Activated naive CD4-positive, alpha-beta T cell treated with anti-CD3 and anti-CD28 coated beads, Interleukin-2, amount 50 U/mL, for 24 hours (primary cell): ENCODE measurements around the gene CRYZL1.

ENCODE experiments used
- H3K27ac Mint-ChIP-seq: one replicate; pipeline ENCODE4 v1.8.0; 2021; ENCODE audit warnings: mild to moderate bottlenecking, mixed read lengths
- H3K27me3 Mint-ChIP-seq: one replicate; pipeline ENCODE4 v1.8.0; 2021; ENCODE audit warnings: mixed read lengths
- H3K36me3 Mint-ChIP-seq: one replicate; pipeline ENCODE4 v1.8.0; 2021; ENCODE audit warnings: mixed read lengths
- H3K4me1 Mint-ChIP-seq: one replicate; pipeline ENCODE4 v1.8.0; 2021; ENCODE audit warnings: mixed read lengths
- H3K4me3 Mint-ChIP-seq: one replicate; pipeline ENCODE4 v1.8.0; 2021; ENCODE audit warnings: mild to moderate bottlenecking, mixed read lengths
- H3K9me3 Mint-ChIP-seq: one replicate; pipeline ENCODE4 v1.8.0; 2021; ENCODE audit warnings: mixed read lengths

Gene CRYZL1

DNA sequence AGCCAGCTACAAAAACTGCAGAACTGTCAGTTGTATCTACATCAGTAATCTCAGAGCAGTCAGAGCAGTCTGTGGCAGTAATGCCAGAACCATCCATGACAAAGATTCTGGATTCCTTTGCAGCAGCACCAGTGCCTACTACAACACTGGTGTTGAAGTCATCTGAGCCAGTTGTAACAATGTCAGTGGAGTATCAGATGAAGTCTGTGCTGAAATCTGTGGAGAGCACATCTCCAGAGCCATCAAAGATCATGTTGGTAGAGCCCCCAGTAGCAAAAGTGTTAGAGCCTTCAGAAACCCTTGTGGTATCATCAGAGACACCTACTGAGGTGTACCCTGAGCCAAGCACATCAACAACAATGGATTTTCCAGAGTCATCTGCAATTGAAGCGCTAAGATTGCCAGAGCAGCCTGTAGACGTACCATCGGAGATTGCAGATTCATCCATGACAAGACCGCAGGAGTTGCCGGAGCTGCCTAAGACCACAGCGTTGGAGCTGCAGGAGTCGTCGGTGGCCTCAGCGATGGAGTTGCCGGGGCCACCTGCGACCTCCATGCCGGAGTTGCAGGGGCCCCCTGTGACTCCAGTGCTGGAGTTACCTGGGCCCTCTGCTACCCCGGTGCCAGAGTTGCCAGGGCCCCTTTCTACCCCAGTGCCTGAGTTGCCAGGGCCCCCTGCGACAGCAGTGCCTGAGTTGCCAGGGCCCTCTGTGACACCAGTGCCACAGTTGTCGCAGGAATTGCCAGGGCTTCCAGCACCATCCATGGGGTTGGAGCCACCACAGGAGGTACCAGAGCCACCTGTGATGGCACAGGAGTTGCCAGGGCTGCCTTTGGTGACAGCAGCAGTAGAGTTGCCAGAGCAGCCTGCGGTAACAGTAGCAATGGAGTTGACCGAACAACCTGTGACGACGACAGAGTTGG, 91.4 kb downstream of the CRYZL1 start:
- no peaks in the 10 kb centered on the region for H3K9me3 Mint-ChIP-seq
- no peak overlapping the region for H3K27ac Mint-ChIP-seq
- peaks cover 16% of the 10 kb centered on the region for H3K36me3 Mint-ChIP-seq
- no peak overlapping the region for H3K4me3 Mint-ChIP-seq
- H3K27me3 Mint-ChIP-seq = no peaks in the 10 kb centered on the region
- H3K4me1 Mint-ChIP-seq = peaks cover 53% of the 10 kb centered on the region

DNA sequence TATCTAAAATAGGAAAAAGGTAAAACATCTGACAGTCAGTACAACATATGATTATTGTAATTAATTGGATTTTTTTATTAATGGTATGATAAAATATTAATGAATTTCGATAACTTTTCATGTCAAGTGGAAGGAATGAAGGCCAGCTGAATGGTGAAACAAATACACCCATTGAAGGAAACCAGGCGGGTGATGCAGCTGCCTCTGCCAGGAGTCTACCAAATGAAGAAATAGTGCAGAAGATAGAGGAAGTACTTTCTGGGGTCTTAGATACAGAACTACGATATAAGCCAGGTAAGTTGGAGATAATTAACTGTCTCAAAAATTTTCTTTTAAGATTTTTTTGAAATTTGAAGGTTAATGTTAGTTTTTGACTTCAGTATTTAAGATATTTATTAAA, 95.5 kb downstream of the CRYZL1 start:
- no peak overlapping the region for H3K27ac Mint-ChIP-seq
- peaks cover 36% of the 10 kb centered on the region for H3K4me1 Mint-ChIP-seq
- no peaks in the 10 kb centered on the region for H3K9me3 Mint-ChIP-seq
- peak overlapping the region; percentile 97 for H3K4me3 Mint-ChIP-seq
- peaks cover 10% of the 10 kb centered on the region for H3K36me3 Mint-ChIP-seq
- H3K27me3 Mint-ChIP-seq = no peaks in the 10 kb centered on the region

GRCh38 chr21:33544451-33545195, 96.9 kb downstream of the CRYZL1 start:
- Mint-ChIP-seq H3K27ac (peak overlapping the region; percentile 100), H3K4me3 (peak overlapping the region; percentile 97), H3K36me3 (peaks cover 13% of the 10 kb centered on the region), H3K9me3 (no peaks in the 10 kb centered on the region), H3K27me3 (no peaks in the 10 kb centered on the region), H3K4me1 (peaks cover 43% of the 10 kb centered on the region)

GRCh38 chr21:33543505-33544129, 97.9 kb downstream of the CRYZL1 start:
- peaks cover 36% of the 10 kb centered on the region for H3K4me1 Mint-ChIP-seq
- H3K36me3 Mint-ChIP-seq = peaks cover 14% of the 10 kb centered on the region
- H3K4me3 Mint-ChIP-seq = peak overlapping the region; percentile 97
- H3K27me3 Mint-ChIP-seq = no peaks in the 10 kb centered on the region
- H3K27ac Mint-ChIP-seq = peak overlapping the region; percentile 100
- no peaks in the 10 kb centered on the region for H3K9me3 Mint-ChIP-seq

- peaks cover 14% of the 10 kb centered on the region for H3K36me3 Mint-ChIP-seq
- H3K27me3 Mint-ChIP-seq = no peaks in the 10 kb centered on the region
- peak within 1 kb of the TSS; percentile 97 for H3K4me3 Mint-ChIP-seq
- peaks cover 30% of the 10 kb centered on the region for H3K4me1 Mint-ChIP-seq
- H3K9me3 Mint-ChIP-seq = no peaks in the 10 kb centered on the region
- H3K27ac Mint-ChIP-seq = peak within 1 kb of the TSS; percentile 100
Measured at GRCh38 chr21:33542640-33543504, 98.7 kb downstream of the CRYZL1 start, which contains the start of gene SON. TSS of gene SON (plus strand) at chr21:33543038. CDS start at chr21:33543093, 55 bp downstream.

DNA sequence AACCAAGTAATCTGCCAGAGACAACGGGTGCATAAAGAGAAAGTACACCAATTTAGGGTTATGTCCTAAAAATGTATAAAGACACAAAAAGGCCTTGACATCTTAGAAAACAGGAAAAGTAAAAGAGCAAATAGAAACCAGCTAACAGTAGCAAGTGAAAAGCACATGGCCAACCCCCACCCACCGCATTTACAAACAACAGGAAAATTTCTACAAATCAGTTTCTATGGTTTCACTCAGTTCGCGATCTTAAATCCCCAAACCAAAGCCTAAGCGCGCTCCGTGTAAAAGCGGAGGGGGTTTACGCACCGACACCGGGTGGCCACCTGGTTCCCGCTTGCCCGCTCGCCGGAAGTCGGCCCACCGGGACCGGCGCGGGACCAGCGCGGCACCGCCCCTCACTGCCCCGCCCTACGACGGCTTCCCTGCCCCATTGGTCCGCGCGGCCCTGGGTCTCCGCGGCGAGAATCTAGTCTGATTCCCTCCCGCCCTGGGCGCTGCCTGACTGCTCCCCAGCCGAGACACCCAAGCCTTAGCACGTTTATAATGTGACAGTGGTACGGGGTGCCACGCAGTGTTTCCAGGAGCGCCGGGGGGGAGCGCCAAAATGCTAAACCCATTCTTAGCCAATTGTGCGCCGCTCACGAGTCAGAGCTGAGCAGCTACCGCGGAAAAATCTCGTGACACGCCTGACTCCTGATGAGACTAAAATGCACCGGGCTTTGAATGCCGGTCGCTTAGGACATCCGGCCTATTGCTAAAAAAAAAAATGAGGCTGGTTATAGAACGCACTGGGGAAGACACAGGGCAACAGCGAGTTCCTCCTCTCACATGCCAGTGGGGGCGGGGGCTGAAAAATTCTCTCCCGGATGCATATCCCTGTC, 99.5 kb downstream of the CRYZL1 start, which contains the start of gene GART:
Gene GART, minus strand, starts transcription at position 362 of the 884 bp plus-strand sequence. CDS start 2,802 bp downstream, outside the sequence.
- H3K4me1 Mint-ChIP-seq = peaks cover 32% of the 10 kb centered on the region
- H3K27me3 Mint-ChIP-seq = no peaks in the 10 kb centered on the region
- peak within 1 kb of the TSS; percentile 100 for H3K27ac Mint-ChIP-seq
- H3K9me3 Mint-ChIP-seq = no peaks in the 10 kb centered on the region
- peak within 1 kb of the TSS; percentile 97 for H3K4me3 Mint-ChIP-seq
- peaks cover 21% of the 10 kb centered on the region for H3K36me3 Mint-ChIP-seq

DNA sequence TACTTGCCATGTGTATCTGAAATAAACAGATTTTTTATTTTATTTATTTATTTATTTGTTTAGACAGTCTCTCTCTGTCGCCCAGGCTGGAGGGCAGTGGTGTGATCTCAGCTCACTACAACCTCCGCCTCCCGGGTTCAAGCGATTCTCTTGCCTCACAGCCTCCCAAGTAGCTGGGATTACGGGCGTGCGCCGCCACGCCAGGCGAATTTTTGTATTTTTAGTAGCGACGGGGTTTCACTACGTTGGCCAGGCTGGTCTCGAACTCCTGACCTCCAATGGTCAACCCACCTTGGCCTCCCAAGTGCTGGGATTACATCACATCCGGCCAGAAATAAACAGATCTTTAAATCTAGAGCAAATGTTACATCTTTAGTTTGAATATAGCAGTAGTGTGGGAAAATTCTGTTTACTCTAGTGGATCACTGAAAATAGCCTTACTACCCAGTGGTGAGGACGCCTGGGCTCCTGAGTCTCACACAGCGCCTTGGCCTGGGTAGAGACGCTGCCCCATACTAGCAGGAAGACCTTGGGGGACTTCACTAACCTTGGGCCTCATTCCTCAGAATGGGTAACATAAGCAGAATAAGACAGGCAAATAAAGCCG, 100.3 kb downstream of the CRYZL1 start:
- Mint-ChIP-seq H3K4me1 (peaks cover 35% of the 10 kb centered on the region), H3K9me3 (no peaks in the 10 kb centered on the region), H3K27me3 (no peaks in the 10 kb centered on the region), H3K4me3 (peak overlapping the region; percentile 97), H3K36me3 (peaks cover 21% of the 10 kb centered on the region), H3K27ac (peak overlapping the region; percentile 100)

- Mint-ChIP-seq H3K27ac (peak overlapping the region; percentile 96), H3K36me3 (peaks cover 20% of the 10 kb centered on the region), H3K27me3 (no peaks in the 10 kb centered on the region), H3K4me1 (peaks cover 30% of the 10 kb centered on the region), H3K4me3 (peak overlapping the region; percentile 97), H3K9me3 (no peaks in the 10 kb centered on the region)
Measured at GRCh38 chr21:33540711-33541104, 100.8 kb downstream of the CRYZL1 start.

GRCh38 chr21:33539616-33540015, 101.9 kb downstream of the CRYZL1 start:
- Mint-ChIP-seq H3K27me3 (no peaks in the 10 kb centered on the region), H3K4me1 (peaks cover 27% of the 10 kb centered on the region), H3K4me3 (peak overlapping the region; percentile 30), H3K9me3 (no peaks in the 10 kb centered on the region), H3K27ac (no peak overlapping the region), H3K36me3 (peaks cover 20% of the 10 kb centered on the region)
